Measurements from ENCODE around the gene RPL10A. TPM values are rescaled to one million over a fixed set of nuclear protein-coding genes. Genes with fewer than 3 reads are reported as not detected.

RPL10A gene
- total RNA-seq, 1 experiment from 2014 or later = 2,016 TPM

GRCh38 chr6:35457907-35458306 is 10.3 kb upstream of the RPL10A start:
- Histone ChIP-seq H3K9me3 (replicated peaks) (no peaks in the 10 kb centered on the region), H3K4me3 (no peak overlapping the region), H3K36me3 (no peaks in the 10 kb centered on the region; the same call in 1 of the 2 replicates), H3K27ac (no peak overlapping the region), H3K27me3 (no peaks in the 10 kb centered on the region), H3K4me1 (peaks cover 8% of the 10 kb centered on the region; the same call in 1 of the 2 replicates)
- no peak for DNase-seq

- Histone ChIP-seq H3K36me3 (peaks cover 4% of the 10 kb centered on the region), H3K27me3 (no peaks in the 10 kb centered on the region), H3K4me3 (no peak overlapping the region), H3K9me3 (replicated peaks) (no peaks in the 10 kb centered on the region), H3K4me1 (no peaks in the 10 kb centered on the region), H3K27ac (no peak overlapping the region)
- no peak for DNase-seq
Measured at GRCh38 chr6:35461270-35461669, 6.9 kb upstream of the RPL10A start.

GRCh38 chr6:35463292-35463691 is 4.9 kb upstream of the RPL10A start:
- H3K4me1 ChIP-seq = no peaks in the 10 kb centered on the region
- no peak overlapping the region for H3K4me3 ChIP-seq
- no peak for DNase-seq
- H3K9me3 ChIP-seq (replicated peaks) = no peaks in the 10 kb centered on the region
- no peak overlapping the region for H3K27ac ChIP-seq
- peaks cover 5% of the 10 kb centered on the region for H3K36me3 ChIP-seq
- no peaks in the 10 kb centered on the region for H3K27me3 ChIP-seq

GRCh38 chr6:35465646-35466045 is 2.6 kb upstream of the RPL10A start:
- Histone ChIP-seq H3K27ac (no peak overlapping the region), H3K36me3 (peaks cover 29% of the 10 kb centered on the region), H3K4me3 (no peak overlapping the region), H3K27me3 (no peaks in the 10 kb centered on the region), H3K4me1 (peaks cover 8% of the 10 kb centered on the region), H3K9me3 (replicated peaks) (no peaks in the 10 kb centered on the region)
- no peak for DNase-seq

GRCh38 chr6:35468980-35469750 is 964 bp downstream of the RPL10A start:
- peaks cover 17% of the 10 kb centered on the region for H3K4me1 ChIP-seq
- H3K4me3 ChIP-seq = peak overlapping the region; percentile 98
- DNase-seq = peak in 1 of 2 experiments; percentile 24
- no peaks in the 10 kb centered on the region for H3K9me3 ChIP-seq (replicated peaks)
- H3K36me3 ChIP-seq = peaks cover 61% of the 10 kb centered on the region
- H3K27me3 ChIP-seq = no peaks in the 10 kb centered on the region
- peak overlapping the region; percentile 92 for H3K27ac ChIP-seq

- peak in 1 of 2 experiments; percentile 26 for DNase-seq
- Histone ChIP-seq H3K4me1 (peaks cover 17% of the 10 kb centered on the region), H3K4me3 (peak overlapping the region; percentile 98), H3K36me3 (peaks cover 62% of the 10 kb centered on the region), H3K27me3 (no peaks in the 10 kb centered on the region), H3K9me3 (replicated peaks) (no peaks in the 10 kb centered on the region), H3K27ac (peak overlapping the region; percentile 92; the same call in 1 of the 2 replicates)
Measured at GRCh38 chr6:35469751-35470662, 1.8 kb downstream of the RPL10A start.

GRCh38 chr6:35470663-35471120 is 2.5 kb downstream of the RPL10A start:
- Histone ChIP-seq H3K9me3 (replicated peaks) (no peaks in the 10 kb centered on the region), H3K27me3 (no peaks in the 10 kb centered on the region), H3K4me3 (peak overlapping the region; percentile 98), H3K27ac (no peak overlapping the region), H3K36me3 (peaks cover 59% of the 10 kb centered on the region), H3K4me1 (peaks cover 17% of the 10 kb centered on the region)
- no peak for DNase-seq

- H3K36me3 ChIP-seq = peaks cover 56% of the 10 kb centered on the region
- H3K4me3 ChIP-seq = no peak overlapping the region
- H3K4me1 ChIP-seq = peaks cover 17% of the 10 kb centered on the region
- no peaks in the 10 kb centered on the region for H3K27me3 ChIP-seq
- H3K27ac ChIP-seq = no peak overlapping the region
- H3K9me3 ChIP-seq (replicated peaks) = no peaks in the 10 kb centered on the region
- DNase-seq = no peak
Measured at GRCh38 chr6:35471836-35472345, 3.7 kb downstream of the RPL10A start.

GRCh38 chr6:35473075-35473849 is 5.1 kb downstream of the RPL10A start:
- H3K27me3 ChIP-seq = no peaks in the 10 kb centered on the region
- H3K4me1 ChIP-seq = peaks cover 17% of the 10 kb centered on the region
- H3K9me3 ChIP-seq (replicated peaks) = no peaks in the 10 kb centered on the region
- H3K4me3 ChIP-seq = no peak overlapping the region
- no peak overlapping the region for H3K27ac ChIP-seq
- DNase-seq = no peak
- peaks cover 56% of the 10 kb centered on the region for H3K36me3 ChIP-seq

GRCh38 chr6:35473850-35474130 is 5.6 kb downstream of the RPL10A start:
- no peak for DNase-seq
- Histone ChIP-seq H3K9me3 (replicated peaks) (no peaks in the 10 kb centered on the region), H3K27me3 (no peaks in the 10 kb centered on the region), H3K4me3 (no peak overlapping the region), H3K36me3 (peaks cover 52% of the 10 kb centered on the region), H3K27ac (no peak overlapping the region), H3K4me1 (peaks cover 17% of the 10 kb centered on the region)

- no peak for DNase-seq
- H3K36me3 ChIP-seq = peaks cover 46% of the 10 kb centered on the region
- H3K4me3 ChIP-seq = no peak overlapping the region
- H3K4me1 ChIP-seq = peaks cover 17% of the 10 kb centered on the region
- no peak overlapping the region for H3K27ac ChIP-seq
- no peaks in the 10 kb centered on the region for H3K27me3 ChIP-seq
- no peaks in the 10 kb centered on the region for H3K9me3 ChIP-seq (replicated peaks)
Measured at GRCh38 chr6:35474131-35474941, 6.1 kb downstream of the RPL10A start.

GRCh38 chr6:35474942-35475570 is 6.9 kb downstream of the RPL10A start:
- peaks cover 14% of the 10 kb centered on the region for H3K4me1 ChIP-seq
- H3K27me3 ChIP-seq = no peaks in the 10 kb centered on the region
- H3K36me3 ChIP-seq = peaks cover 39% of the 10 kb centered on the region
- H3K9me3 ChIP-seq (replicated peaks) = no peaks in the 10 kb centered on the region
- H3K4me3 ChIP-seq = no peak overlapping the region
- no peak overlapping the region for H3K27ac ChIP-seq
- no peak for DNase-seq

GRCh38 chr6:35475573-35475972 is 7.4 kb downstream of the RPL10A start:
- H3K4me1 ChIP-seq = peaks cover 9% of the 10 kb centered on the region
- H3K9me3 ChIP-seq (replicated peaks) = no peaks in the 10 kb centered on the region
- DNase-seq = no peak
- H3K36me3 ChIP-seq = peaks cover 34% of the 10 kb centered on the region
- H3K27ac ChIP-seq = no peak overlapping the region
- no peak overlapping the region for H3K4me3 ChIP-seq
- no peaks in the 10 kb centered on the region for H3K27me3 ChIP-seq

Data from SJCRH30 (cell line).